ENCODE measurements around the gene UBC.

Gene UBC

DNA sequence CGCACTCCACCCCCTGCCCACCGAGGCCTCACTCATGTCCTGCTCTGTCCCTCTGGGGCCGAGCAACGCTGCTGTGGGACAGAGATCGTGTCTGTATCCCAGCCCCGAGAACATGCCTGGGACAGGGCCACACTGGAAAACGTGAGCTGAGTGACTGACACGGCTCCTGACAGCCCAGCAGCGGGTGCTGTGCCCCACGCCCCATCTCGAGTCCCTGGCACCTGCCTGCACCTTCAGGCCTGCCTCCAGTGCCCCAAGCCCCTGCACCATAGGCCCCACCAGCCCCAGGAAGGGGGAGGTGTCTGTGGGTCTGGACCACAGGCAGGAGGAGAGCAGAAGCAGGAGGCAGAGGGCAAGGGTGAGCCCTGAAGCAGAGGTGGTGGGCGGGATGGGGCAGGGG is 34.6 kb upstream of the UBC start:
- 94 to 95% methylated on average over 12 of the region's 12 CpGs for WGBS, 2 experiments
- no peak overlapping the region for H3K27ac ChIP-seq (ENCODE audit: insufficient read depth, low read depth, low read length, poor library complexity, severe bottlenecking)
- no peak overlapping the region for H3K4me3 ChIP-seq (ENCODE audit: insufficient read depth, low read depth, low read length)
- H3K4me1 ChIP-seq (ENCODE audit: control insufficient read depth, insufficient read depth, low read length) = no peaks in the 10 kb centered on the region
- no peaks in the 10 kb centered on the region for H3K9me3 ChIP-seq (ENCODE audit: control insufficient read depth, low read length)
- H3K36me3 ChIP-seq (ENCODE audit: control insufficient read depth, insufficient read depth, low read length) = peaks cover 3% of the 10 kb centered on the region
- no peaks in the 10 kb centered on the region for H3K27me3 ChIP-seq (ENCODE audit: control insufficient read depth, insufficient read depth, low read length, poor library complexity, severe bottlenecking)

DNA sequence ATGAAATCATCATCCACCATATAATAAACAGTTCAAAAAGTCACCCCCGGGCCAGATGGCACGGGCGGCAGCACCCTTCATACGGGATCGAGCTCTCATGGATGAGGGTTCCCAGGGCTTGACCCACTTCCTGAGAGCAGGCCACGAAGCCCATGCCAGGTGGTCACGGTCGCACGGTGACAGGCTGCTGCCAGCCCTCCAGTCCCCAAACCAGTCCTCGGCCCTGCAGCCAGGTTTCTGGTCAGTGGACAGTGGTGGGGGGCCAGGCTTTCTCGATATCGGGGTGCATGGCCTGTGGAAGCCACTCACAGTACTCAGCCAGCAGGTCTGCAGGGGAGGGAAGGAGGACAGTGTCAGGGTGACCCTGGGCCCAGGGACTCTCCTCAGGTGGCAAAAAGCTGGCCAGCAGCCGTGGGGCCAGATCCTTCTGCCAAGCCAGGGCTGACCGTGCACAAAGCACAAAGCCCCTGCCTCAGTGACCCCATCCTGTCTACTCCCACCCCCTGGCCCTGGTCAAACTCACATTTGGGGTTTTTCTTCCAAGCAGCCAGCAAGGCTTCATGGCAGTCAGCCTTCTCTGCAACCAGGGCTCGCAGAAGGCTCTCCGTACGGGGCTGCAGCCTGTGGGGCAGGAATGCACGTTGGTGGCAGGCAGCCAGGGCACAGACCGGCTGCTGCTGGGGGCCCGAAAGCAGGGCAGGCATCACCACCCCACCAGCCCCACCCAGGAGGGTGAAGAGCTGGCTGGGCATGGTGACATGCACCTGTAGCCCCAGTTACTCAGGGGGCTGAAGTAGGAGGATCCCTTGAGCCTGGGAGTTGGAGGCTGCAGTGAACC is 33.3 kb upstream of the UBC start:
- Histone ChIP-seq H3K4me3 (ENCODE audit: insufficient read depth, low read depth, low read length) (no peak overlapping the region), H3K4me1 (ENCODE audit: control insufficient read depth, insufficient read depth, low read length) (no peaks in the 10 kb centered on the region), H3K27ac (ENCODE audit: insufficient read depth, low read depth, low read length, poor library complexity, severe bottlenecking) (no peak overlapping the region), H3K36me3 (ENCODE audit: control insufficient read depth, insufficient read depth, low read length) (peaks cover 3% of the 10 kb centered on the region), H3K27me3 (ENCODE audit: control insufficient read depth, insufficient read depth, low read length, poor library complexity, severe bottlenecking) (no peaks in the 10 kb centered on the region), H3K9me3 (ENCODE audit: control insufficient read depth, low read length) (no peaks in the 10 kb centered on the region)
- 94 to 95% methylated on average over 20 of the region's 20 CpGs for WGBS, 2 experiments

DNA sequence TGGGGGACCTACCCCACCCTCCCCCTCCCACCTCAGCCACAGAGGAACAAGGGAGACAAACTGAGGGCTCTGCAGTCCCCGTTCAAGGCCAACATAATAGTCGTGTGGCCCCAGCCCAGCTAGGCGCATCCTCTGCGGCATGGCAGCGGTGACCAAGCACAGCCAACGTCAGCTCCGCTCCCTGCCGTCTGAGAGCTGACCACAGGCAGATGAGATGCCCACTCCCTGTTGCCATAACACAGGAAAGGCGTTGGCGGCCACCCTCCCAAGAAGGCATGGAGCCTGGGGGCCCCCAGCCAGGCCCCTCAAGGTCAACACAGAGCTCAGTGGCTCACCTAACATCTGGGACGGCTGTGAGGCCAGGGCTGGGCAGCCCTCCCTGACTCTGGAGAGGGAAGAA is 32.6 kb upstream of the UBC start:
- Histone ChIP-seq H3K4me3 (ENCODE audit: insufficient read depth, low read depth, low read length) (no peak overlapping the region), H3K27me3 (ENCODE audit: control insufficient read depth, insufficient read depth, low read length, poor library complexity, severe bottlenecking) (no peaks in the 10 kb centered on the region), H3K4me1 (ENCODE audit: control insufficient read depth, insufficient read depth, low read length) (no peaks in the 10 kb centered on the region), H3K9me3 (ENCODE audit: control insufficient read depth, low read length) (no peaks in the 10 kb centered on the region), H3K36me3 (ENCODE audit: control insufficient read depth, insufficient read depth, low read length) (peaks cover 3% of the 10 kb centered on the region), H3K27ac (ENCODE audit: insufficient read depth, low read depth, low read length, poor library complexity, severe bottlenecking) (no peak overlapping the region)
- WGBS, 2 experiments = 94 to 96% methylated on average over 11 of the region's 11 CpGs

DNA sequence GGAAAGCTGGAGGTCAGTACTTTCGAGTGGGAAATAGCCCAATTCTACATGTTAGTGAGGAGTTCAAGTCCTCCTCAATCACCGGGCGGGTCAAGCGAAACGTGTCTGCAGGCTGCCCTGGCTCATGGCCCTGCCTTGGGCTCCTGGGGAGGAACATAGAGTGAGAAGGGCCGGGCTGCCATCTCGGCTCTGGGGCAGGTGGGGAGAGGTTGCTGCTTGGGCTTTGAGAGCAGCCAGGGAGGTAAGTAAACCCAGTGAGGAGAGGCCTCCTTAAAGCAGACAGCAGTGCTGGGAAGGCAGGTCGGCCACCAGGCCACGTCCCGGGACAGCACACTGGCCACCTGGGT is 32.0 kb upstream of the UBC start:
- no peak overlapping the region for H3K27ac ChIP-seq (ENCODE audit: insufficient read depth, low read depth, low read length, poor library complexity, severe bottlenecking)
- no peaks in the 10 kb centered on the region for H3K4me1 ChIP-seq (ENCODE audit: control insufficient read depth, insufficient read depth, low read length)
- WGBS, 2 experiments = 90 to 95% methylated on average over 10 of the region's 10 CpGs
- no peaks in the 10 kb centered on the region for H3K36me3 ChIP-seq (ENCODE audit: control insufficient read depth, insufficient read depth, low read length)
- no peak overlapping the region for H3K4me3 ChIP-seq (ENCODE audit: insufficient read depth, low read depth, low read length)
- H3K9me3 ChIP-seq (ENCODE audit: control insufficient read depth, low read length) = no peaks in the 10 kb centered on the region
- H3K27me3 ChIP-seq (ENCODE audit: control insufficient read depth, insufficient read depth, low read length, poor library complexity, severe bottlenecking) = no peaks in the 10 kb centered on the region

DNA sequence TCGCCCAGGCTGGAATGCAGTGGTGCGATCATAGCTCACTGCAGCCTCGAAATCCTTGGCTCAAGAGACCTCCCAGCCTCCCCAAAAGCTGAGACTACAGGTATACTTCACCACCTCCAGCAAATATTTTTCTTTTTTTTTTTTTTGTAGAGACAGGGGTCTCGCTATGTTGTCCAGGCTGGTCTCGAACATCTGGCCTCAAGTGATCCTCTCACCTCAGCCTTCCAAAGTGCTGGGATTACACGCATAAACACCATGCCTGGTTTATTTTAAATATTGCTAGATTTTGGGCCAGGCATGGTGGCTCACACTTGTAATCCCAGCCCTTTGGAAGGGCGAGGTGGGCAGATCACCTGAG is 26.7 kb upstream of the UBC start:
- no peak overlapping the region for H3K4me3 ChIP-seq (ENCODE audit: insufficient read depth, low read depth, low read length)
- no peaks in the 10 kb centered on the region for H3K36me3 ChIP-seq (ENCODE audit: control insufficient read depth, insufficient read depth, low read length)
- peaks cover 3% of the 10 kb centered on the region for H3K4me1 ChIP-seq (ENCODE audit: control insufficient read depth, insufficient read depth, low read length)
- H3K27me3 ChIP-seq (ENCODE audit: control insufficient read depth, insufficient read depth, low read length, poor library complexity, severe bottlenecking) = no peaks in the 10 kb centered on the region
- H3K9me3 ChIP-seq (ENCODE audit: control insufficient read depth, low read length) = no peaks in the 10 kb centered on the region
- WGBS, 2 experiments = 78 to 81% methylated on average over 7 of the region's 7 CpGs
- H3K27ac ChIP-seq (ENCODE audit: insufficient read depth, low read depth, low read length, poor library complexity, severe bottlenecking) = no peak overlapping the region

DNA sequence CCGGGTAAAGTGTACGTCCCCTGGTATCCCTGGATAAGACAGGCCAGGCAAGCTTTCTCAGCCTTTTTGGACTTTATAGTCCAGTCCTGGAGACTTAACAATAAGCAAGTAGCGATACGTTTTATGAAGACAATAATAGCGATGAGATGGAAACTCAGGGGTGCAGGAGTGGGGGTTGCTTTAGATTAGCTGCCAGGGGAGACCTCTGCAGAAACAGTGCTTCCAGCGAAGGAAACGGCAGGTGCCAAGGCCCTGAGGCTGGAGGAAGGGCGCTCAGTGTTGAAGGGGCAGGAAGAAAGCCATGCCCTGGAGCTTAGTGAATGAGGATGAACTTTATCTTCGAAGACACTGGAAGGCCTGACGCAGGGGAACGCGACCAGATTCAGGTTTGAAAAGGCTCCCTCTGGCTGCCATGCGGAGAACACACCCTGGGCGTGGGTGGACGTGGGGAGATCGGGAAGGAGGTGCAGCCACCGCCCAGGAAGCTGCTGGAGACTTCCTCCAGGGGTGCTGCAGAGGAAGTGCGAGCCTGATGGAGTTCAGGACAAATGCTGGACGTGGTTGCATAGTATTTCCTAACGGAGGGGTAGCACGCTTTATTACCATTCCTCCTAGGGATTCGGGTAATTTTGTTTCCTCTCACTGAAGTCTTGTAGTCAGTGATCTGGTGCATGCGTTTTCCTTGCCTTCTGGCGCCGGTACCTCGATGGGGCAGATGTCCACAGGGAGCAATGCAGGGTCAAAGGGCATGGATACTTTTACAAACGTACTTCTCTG is 26.1 kb upstream of the UBC start:
- Histone ChIP-seq H3K27me3 (ENCODE audit: control insufficient read depth, insufficient read depth, low read length, poor library complexity, severe bottlenecking) (no peaks in the 10 kb centered on the region), H3K4me1 (ENCODE audit: control insufficient read depth, insufficient read depth, low read length) (peaks cover 3% of the 10 kb centered on the region), H3K27ac (ENCODE audit: insufficient read depth, low read depth, low read length, poor library complexity, severe bottlenecking) (peak overlapping the region; percentile 93), H3K36me3 (ENCODE audit: control insufficient read depth, insufficient read depth, low read length) (no peaks in the 10 kb centered on the region), H3K9me3 (ENCODE audit: control insufficient read depth, low read length) (no peaks in the 10 kb centered on the region), H3K4me3 (ENCODE audit: insufficient read depth, low read depth, low read length) (peak overlapping the region; percentile 73)
- 32% methylated on average over 27 of the region's 27 CpGs for WGBS, 2 experiments

DNA sequence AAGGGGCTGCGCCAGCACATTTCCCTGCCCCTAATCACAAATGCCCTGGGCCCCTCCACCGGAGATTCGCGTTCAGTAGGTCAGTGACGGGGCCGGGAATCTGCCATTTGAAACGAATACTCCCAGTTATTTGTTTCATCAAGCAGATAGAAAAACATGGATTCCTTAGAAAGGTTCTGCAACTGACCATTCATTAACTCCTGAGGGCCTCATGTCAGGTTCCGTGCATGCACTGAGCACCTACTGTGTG is 25.6 kb upstream of the UBC start:
- WGBS, 2 experiments = 4 to 5% methylated on average over 8 of the region's 8 CpGs
- peak overlapping the region; percentile 73 for H3K4me3 ChIP-seq (ENCODE audit: insufficient read depth, low read depth, low read length)
- H3K36me3 ChIP-seq (ENCODE audit: control insufficient read depth, insufficient read depth, low read length) = no peaks in the 10 kb centered on the region

DNA sequence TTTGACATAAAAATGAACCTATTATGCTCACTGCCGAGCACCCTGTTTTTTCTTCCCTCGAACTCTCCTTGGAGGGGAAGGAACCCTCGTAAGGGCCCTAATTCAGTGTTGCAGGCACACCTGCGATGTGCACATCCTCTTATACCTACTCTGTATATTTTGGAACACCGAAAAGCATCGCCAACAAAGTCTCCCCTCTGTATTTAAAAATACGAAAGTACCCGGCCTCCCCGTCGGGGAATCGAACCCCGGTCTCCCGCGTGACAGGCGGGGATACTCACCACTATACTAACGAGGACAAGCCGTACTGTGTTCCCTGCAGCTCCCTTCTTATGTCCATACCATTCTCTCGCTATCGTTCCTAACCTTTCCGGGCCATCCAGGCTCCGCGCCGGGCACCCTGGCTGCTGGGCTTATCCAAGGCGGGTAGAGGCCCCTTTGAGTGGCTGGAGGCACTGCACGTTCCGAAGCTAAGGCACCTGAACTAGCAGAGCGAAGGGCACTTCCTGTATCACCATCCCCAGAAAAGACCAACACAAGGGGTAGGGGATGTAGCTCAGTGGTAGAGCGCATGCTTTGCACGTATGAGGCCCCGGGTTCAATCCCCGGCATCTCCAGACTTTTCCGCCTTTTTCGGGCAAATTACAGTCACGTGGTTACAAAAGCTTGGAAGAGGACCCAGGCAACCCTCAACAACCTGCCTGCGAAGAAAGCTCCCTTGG is 25.1 kb upstream of the UBC start:
- no peaks in the 10 kb centered on the region for H3K27me3 ChIP-seq (ENCODE audit: control insufficient read depth, insufficient read depth, low read length, poor library complexity, severe bottlenecking)
- 1% methylated on average over 35 of the region's 35 CpGs for WGBS, 2 experiments
- no peaks in the 10 kb centered on the region for H3K9me3 ChIP-seq (ENCODE audit: control insufficient read depth, low read length)
- H3K4me1 ChIP-seq (ENCODE audit: control insufficient read depth, insufficient read depth, low read length) = peaks cover 3% of the 10 kb centered on the region
- peak overlapping the region; percentile 93 for H3K27ac ChIP-seq (ENCODE audit: insufficient read depth, low read depth, low read length, poor library complexity, severe bottlenecking)
- H3K4me3 ChIP-seq (ENCODE audit: insufficient read depth, low read depth, low read length) = peak overlapping the region; percentile 73
- no peaks in the 10 kb centered on the region for H3K36me3 ChIP-seq (ENCODE audit: control insufficient read depth, insufficient read depth, low read length)

More for the DNA sequence above, 25.6 kb upstream of the UBC start:
- Histone ChIP-seq H3K9me3 (ENCODE audit: control insufficient read depth, low read length) (no peaks in the 10 kb centered on the region), H3K27ac (ENCODE audit: insufficient read depth, low read depth, low read length, poor library complexity, severe bottlenecking) (peak overlapping the region; percentile 93), H3K27me3 (ENCODE audit: control insufficient read depth, insufficient read depth, low read length, poor library complexity, severe bottlenecking) (no peaks in the 10 kb centered on the region), H3K4me1 (ENCODE audit: control insufficient read depth, insufficient read depth, low read length) (peaks cover 3% of the 10 kb centered on the region)

DNA sequence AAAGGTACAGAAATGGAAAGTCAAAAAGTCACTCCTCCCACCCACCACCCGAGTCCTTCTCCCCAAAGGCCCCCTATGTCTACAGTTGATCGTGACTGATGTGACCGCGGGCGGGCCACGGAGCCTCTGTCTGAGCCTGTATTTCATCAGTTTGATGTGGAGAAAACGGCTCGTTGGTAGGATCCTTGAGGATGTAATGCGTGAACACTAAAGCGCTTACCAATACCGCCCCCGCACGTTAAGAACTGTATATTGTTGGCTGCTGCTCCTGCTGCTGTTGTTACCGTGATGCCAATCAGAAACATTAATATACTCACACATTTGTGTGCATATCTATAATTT is 24.6 kb upstream of the UBC start:
- H3K27me3 ChIP-seq (ENCODE audit: control insufficient read depth, insufficient read depth, low read length, poor library complexity, severe bottlenecking) = no peaks in the 10 kb centered on the region
- H3K4me3 ChIP-seq (ENCODE audit: insufficient read depth, low read depth, low read length) = peak overlapping the region; percentile 73
- H3K4me1 ChIP-seq (ENCODE audit: control insufficient read depth, insufficient read depth, low read length) = peaks cover 3% of the 10 kb centered on the region
- H3K27ac ChIP-seq (ENCODE audit: insufficient read depth, low read depth, low read length, poor library complexity, severe bottlenecking) = peak overlapping the region; percentile 77
- no peaks in the 10 kb centered on the region for H3K36me3 ChIP-seq (ENCODE audit: control insufficient read depth, insufficient read depth, low read length)
- 13 to 14% methylated on average over 13 to 14 of the region's 14 CpGs for whole genome bisulfite sequencing, 2 experiments
- H3K9me3 ChIP-seq (ENCODE audit: control insufficient read depth, low read length) = no peaks in the 10 kb centered on the region

DNA sequence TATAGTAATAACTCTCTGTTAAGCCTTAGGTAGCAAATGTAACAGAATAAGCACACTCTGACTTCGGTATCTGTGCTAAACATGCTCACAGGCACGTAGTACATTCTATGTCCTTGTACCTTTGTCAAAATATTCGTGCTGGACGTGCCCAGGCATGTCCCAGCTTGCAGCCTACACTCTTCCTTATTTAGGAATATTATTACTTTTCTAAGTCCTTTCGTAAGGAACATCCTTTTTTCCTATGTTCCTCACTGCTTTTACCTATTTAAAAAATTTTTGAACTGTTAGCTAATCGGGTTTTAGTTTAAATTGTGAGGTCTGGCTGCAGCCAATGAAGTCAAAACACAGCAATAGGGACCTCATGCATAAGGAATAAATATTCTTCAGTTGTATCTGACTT is 24.1 kb upstream of the UBC start:
- Histone ChIP-seq H3K4me3 (ENCODE audit: insufficient read depth, low read depth, low read length) (peak overlapping the region; percentile 73), H3K27me3 (ENCODE audit: control insufficient read depth, insufficient read depth, low read length, poor library complexity, severe bottlenecking) (no peaks in the 10 kb centered on the region), H3K4me1 (ENCODE audit: control insufficient read depth, insufficient read depth, low read length) (peaks cover 3% of the 10 kb centered on the region), H3K27ac (ENCODE audit: insufficient read depth, low read depth, low read length, poor library complexity, severe bottlenecking) (peak overlapping the region; percentile 77), H3K36me3 (ENCODE audit: control insufficient read depth, insufficient read depth, low read length) (no peaks in the 10 kb centered on the region), H3K9me3 (ENCODE audit: control insufficient read depth, low read length) (no peaks in the 10 kb centered on the region)
- WGBS, 2 experiments = 75% methylated on average over 5 to 6 of the region's 6 CpGs
